GM18520 (cell line): ENCODE data around the gene FRYL.
"Not testable (repeated sequence)": the region's sequence is repeated elsewhere in the genome, so short reads cannot be mapped to it uniquely, and the experiment has no call there.

Source experiments
- ATAC-seq: cut with Tn5 transposase; IDR thresholded peaks from one replicate; pipeline ENCODE4 v1.9.1; 2021; ENCODE audit not compliant: unreplicated experiment

Gene FRYL

DNA sequence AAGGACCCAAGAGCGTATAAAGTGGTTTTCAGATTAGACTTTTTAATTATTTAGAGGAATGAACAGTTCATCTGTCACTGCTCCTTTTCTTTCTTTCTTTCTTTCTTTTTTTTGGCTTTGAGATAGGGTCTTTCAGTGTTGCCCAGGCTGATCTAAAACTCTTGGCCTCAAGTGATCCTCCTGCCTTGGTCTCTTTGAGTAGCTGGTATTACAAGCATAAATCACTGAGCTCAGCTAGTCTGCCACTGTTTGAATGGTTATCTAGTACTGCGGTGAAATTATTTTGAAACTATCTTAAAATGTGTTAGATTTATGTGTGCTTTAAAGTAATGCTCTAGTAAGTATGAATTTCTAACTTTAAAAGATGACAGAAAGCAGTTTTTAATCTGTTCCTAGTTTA is 6.5 kb upstream of the FRYL start:
- no peak for ATAC-seq

DNA sequence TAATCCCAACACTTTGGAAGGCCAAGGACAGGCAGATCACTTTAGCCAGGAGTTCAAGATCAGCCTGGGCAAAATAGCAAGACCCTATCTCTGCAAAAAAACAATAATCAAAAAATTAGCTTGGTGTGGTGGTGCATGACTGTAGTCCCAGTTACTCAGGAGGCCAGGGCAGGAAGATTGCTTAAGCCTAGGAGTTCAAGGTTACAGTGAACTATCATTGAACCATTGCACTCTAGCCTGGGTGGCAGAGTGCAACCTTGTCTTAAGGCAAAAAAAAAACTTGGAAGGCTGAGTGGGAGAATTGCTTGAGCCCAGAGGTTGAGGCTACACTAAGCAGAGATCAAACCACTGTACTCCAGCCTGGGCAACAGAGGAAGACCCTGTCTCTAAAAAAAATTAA is 5.2 kb upstream of the FRYL start:
- no peak for ATAC-seq

DNA sequence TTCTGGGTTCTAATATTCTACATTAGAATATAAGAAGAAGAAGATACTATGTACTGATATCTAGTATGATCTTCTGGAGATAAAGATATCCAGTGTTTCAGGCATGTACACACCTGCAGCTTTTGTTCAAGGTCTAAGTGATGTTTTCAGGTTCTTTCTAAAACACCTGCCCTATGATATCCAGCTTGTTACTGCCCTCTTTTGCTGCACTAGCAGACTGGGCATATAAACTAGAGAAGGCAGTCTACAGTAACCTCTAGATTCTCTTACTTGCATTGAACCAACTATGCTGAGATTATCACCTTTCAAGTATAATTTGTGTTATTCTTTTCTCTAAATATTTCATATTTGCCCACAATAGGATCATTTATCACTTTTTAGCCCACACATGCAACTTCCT is 1.9 kb upstream of the FRYL start:
- ATAC-seq, result no peak

DNA sequence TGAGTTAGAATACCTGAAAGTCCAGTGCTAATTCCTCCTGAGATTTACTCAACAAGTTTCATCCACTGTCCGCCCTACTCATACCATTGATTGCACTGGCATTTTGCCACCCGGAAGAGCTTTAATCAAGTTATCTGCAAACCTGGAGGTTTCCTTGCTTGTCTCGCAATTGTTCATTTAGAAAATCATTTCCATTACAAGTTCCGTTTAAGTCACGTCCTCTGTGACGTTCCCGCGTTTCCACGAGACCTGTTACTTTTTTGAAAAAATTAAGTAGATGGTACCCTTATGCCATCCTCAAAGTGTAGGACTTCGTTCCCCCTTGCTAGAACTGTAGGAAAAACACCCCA is 761 bp upstream of the FRYL start:
- ATAC-seq, result no peak

DNA sequence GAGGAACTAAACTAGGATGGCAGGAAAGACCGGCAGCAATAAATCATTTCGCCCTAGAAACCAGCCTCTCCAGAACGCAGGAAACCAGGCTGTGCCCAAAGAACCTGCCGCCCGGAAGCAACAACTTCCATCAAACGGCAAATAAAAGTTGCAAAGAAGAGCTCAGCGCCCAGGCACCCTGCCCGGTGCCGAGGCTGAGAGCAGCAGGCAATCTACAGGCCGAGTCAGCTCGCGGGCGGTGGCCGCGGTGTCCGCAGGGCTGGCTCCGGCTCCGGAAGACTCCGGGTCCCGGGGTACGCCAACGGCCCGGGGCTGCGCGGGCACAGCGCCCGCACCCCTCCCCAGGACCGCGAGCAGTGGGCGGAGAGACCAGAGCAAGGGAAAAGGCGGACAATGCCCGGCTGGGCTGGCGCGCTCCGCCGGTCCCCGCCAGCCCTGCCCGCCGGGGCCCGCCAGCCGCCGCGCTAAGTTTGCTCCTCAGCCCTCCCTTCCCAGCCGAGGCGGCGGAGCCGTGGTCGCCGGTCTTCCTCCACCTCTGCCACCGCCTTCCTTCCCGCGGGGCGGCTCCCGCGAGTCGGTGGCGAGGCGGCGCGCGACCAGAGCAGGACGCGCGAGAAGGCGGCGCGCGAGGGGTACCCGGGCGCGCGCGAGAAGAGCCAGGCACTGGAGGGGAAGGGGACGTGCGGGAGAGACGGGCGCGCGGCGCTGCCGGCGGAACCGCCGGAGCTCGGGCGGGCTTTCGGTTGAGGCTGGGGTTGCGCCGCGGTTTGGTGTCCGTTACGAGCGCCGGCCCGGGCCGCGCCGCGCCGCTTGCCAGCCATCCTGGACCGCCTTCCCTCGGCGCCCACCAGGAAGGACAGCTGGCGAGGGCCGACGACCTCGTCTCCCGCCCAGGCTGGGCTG is 733 bp downstream of the FRYL start:
- peak; percentile 29 for ATAC-seq

DNA sequence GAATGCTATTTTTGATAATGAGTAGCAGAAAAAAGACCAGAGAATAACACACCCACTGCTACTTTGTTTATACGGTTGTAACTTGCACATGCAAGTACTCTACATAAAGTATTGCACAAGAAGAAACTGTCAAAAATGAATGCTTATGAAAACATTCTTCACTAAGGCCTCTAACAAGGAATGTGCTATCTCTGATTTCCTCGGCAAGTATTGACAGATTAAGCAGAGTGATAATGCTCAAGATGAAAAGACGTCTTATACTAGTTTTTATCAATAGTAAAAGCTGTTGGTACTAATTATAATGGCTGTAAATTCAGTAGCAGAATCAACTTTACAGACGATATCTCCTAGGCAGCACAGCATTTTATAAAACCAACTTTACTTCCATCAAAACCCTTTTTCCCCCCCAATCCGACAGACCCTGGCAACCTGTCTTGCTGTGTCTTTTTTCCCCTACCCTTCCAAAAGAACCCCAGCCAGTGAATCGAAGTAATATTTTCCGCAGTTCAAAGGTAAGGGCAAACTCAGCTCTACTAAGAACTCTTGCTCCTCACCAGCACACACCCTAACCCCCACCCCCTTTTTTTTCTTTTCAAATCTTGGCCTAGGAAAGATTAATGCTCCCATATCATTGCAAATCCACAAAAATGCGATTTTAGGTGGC is 1.5 kb downstream of the FRYL start:
- no peak for ATAC-seq

DNA sequence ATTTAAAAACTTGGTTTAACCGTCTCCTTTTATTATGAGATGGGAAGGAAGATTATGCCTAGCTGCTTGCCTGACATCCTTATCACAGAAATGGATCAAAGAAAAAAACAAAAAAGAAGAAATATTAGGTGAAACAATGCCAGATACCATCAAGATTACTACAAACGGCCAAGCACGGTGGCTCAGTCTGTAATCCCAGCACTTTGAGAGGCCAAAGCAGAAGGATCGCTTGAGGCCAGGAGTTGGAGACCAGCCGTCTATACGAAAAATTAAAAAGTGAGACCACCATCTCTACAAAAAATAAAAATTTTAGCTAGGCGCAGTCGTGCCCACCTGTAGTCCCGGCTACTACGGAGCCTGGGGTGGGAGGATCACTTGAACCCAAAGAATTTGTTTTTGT is 2.3 kb downstream of the FRYL start:
- no peak for ATAC-seq

DNA sequence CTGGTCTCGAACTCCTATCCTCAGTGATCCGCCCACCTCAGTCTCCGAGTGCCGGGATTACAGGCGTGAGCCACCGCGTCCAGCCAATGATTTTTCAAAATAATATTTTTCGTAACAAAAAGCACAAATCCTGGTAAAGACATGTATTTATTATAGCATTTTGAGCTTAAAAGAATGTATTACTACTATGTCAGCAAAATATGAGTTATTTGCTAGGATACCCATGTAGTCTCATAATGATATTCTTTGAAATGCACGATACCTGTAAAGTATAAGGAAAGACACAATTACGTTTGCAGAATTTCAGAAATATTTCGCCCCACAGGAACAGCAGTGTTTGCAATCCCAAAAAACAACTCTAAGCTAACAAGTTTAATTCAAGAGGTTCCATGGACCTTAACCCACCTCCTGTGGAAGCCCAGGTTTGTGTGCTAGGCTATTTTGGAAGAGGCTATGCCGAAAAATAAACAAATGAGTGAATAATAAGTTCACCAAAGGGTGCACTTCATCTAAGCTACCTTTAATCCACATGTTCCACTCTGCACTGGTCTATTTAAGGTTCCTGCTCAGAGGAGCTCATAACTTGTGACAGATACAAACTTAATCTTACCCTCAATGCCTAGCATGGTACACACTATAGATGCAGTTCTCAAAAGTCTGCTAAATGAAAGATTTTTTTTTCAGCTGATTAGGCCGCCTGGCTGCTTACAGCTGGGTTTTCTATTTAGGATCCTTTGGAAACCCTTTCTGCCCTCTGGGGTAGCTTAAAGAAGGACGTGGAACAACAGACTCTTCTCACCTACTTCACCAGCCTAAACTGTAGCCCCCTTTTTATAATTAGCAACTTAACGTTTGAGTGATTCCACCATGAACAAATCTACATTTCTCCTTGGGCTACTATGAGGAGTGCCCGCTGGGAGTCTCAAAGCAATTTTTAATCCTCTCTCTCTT is 5.0 kb downstream of the FRYL start:
- ATAC-seq, result no peak

DNA sequence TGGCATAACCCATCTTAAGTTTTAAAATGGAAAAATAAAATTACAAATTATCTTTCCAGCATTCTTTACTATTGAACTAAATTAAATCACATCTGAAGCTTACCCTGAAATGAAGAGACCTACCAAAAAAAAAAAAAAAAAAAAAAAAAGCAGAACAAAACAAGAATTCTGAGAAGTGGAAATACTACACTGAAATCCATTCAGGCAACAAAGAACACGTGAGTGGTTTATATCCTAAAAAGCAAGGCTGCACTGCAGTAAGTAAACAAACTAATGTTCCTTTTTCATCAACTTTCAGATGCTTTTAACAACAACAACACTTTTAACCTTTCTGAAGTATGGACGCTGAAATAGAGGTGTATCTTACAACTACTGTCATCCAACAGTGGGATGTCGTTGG is 7.5 kb downstream of the FRYL start:
- ATAC-seq, result no peak

DNA sequence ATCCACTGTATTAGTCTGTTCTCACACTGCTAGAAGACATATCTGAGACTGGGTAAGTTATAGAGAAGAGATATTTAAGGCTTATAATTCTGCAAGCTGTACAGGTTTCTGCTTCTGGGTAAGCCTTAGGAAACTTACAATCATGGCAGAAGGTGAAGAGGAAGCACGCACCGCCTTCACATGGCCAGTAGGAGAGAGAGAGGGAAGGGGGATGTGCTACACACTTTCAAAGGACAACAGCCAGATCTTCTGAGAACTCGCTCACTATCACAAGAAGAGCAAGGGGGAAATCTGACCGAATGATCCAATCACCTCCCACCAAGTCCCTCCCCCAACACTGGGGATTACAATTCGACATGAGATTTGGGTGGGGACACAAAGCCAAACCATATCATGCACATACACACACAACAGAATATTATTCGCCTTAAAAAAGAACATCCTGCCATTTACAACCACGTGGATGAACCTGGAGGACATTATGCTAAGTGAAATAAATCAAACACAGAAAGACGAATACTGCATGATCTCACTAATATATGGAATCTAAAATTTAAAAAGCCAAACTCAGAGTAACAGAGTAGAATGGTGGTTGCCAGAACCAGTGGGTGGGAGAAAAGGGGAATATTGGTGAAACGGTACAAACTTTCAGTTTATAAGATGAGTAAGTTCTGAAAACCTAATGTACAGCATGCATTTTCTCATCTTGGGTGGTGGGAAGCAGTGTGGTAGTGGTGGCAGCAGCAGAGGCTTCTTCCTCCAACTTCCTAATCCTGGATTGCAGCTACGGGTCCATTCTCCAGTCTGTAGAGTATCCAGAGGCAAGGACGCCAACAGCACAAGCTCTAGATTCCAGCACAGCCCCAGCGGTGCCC is 12.8 kb downstream of the FRYL start:
- no peak for ATAC-seq

DNA sequence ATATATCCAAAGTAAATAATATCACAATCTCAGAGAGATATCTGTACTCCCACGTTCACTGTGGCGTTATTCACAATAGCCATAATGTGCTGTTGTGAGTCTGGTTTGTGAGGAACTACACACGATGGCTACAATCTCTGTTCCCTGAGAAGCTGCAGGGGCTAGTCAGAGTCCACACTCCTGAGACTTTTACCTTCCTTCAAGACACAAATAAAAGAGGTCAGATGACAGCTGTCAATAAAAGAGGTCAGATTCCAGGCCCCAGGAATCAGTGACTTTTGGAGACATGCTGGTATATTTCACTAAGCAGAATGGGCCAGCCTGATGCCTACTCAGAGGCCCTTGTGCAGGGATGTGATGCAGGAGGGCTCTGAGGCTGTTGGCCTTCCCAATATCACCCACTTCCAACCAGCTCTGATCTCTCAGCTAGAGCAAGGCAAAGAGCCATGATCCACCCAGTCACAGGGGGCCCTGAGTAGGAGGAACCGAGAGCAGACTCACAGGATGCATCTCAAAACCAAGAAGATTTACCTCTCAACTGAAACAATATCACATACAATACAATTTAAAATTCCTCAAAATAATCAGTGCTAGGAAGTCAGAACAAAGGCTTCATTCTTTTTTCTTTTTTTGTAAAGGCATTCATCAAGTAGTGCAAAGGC is 13.8 kb downstream of the FRYL start:
- ATAC-seq, result no peak

DNA sequence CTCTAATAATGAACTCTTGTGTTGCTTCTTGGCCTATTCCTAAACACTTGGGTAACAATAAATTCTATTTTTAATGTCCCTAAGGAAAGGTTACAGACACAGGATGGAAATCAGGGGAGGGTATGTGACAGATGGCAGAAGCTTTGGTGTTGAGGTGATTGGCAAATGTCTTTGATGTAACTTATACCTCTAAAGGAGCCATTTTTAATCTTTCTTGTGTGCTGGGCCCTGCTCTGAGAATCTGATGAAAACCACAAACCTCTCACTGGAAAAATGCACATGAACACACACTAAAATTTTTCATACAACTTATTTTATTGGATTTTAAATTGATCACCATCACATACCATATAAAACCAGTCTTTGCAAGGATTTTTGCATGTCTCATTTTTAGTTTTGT is 17.7 kb downstream of the FRYL start:
- ATAC-seq, result no peak

DNA sequence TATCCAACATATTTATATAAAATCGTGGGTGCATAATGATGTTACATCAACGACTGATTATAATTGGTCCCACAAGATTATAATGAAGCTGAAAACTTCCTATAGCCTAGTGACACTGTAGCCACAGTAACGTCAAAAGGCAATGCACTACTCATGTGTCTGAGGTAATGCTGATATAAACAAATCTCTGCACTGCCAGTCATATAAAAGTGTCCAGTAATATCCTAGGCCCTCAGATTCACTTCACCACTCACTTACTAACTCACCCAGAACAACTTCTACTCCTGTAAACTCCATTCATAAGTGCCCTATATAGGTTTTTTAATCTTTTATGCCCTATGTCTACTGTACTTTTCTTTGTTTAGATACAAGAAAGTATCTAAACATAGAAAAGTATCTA is 18.8 kb downstream of the FRYL start:
- ATAC-seq, result no peak

DNA sequence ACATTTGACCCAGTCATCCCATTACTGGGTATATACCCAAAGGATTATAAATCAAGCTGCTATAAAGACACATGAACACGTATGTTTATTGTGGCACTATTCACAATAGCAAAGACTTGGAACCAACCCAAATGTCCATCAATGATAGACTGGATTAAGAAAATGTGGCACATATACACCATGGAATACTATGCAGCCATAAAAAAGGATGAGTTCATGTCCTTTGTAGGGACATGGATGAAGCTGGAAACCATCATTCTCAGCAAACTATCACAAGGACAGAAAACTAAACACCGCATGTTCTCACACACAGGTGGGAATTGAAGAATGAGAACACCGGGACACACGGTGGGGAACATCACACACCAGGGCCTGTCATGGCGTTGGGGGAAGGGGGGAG is 21.4 kb downstream of the FRYL start:
- not testable (repeated sequence) for ATAC-seq

DNA sequence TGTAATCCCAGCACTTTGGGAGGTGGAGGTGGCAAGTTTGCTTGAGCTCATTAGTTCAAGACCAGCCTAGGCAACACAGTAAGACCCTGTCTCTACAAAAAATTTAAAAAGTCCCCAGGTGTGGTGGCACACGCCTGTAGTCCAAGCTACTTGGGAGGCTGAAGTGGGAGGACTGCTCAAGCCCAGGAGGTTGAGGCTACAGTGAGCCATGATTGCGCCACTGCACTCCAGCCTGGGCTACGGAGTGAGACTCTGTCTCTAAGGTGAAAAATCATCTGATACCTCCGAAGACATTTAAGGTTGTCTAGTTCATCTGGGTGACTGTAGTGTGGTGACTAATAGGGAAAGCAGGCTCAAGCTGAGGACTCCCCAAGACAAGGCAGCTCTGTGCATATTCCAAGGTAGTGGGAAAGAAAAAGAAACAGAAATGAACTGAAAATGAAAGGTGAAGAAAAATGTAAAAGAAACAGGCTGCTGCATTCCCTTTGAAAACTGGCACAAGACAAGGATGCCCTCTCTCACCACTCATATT is 23.3 kb downstream of the FRYL start:
- ATAC-seq, result no peak

DNA sequence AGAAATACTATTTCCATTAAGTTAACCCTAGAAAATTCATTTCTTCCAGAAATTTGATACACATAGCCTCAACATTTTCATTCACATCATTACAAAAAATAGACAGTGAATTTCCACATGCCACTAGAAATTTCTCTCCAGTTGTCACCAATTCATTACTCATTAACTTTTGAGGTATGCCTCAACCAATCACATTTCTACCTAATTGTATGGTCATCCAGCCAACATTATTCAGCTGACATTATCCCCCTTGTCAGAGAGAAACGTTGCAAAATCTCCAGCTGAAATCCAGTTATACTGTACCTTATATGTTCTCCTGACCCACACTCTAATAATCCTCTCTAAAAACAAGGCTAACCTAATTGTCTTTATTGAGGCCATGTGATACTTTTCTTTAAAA is 24.8 kb downstream of the FRYL start:
- no peak for ATAC-seq

DNA sequence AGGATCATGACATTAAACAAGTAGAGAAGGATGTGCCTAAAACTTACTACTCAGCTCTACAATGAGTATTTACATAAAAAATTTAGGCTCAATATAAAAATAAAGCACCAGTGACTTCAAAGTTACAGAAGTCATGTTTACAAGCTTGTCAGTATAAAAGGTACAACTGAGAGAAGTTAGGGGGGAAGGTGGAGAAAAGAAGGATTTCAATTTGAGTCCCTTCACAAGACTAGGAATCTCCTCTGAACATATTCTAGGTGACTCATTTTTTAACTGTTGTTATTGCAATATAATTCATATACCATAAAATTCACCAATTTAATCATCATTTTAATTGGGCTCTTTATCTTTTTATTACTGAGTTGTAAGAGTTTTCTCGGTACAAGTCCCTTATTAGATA is 26.9 kb downstream of the FRYL start:
- ATAC-seq, result no peak

DNA sequence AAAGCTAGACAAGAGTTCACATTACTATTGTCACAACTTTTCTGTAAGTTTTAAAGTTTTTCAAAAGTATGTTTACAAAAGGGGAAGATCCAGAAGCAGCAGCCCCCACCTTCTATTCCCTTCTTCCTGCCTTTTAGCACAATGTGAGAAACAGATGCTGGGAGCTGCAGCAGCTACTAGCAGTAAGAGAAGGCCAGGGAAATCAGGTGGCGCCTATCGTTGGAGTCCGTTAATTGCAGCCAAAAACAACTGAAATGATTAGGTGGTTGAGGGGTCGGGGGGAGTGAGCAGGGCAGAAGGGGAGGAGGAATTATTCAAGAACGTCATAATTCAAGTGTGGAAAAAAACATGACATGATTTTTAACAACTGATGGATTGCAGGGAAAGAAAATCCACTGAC is 27.4 kb downstream of the FRYL start:
- ATAC-seq, result no peak

DNA sequence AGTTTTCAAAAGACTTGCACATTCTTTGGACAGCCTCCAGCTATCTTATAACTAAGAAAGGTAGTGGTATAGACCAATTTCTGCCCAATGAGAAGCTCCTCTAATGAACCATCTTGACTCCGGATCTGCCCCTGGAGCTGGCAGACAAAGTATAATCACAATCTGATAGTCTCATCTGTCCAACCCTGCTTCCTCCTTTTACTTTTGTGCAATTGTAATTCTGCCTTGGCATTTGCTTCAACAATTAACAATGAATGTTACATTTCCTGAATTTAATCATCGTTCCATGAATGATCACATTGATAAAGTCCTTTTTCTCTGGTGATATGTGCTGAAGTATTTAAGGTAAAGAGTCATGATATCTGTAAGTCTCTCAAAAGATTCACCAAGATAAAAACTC is 27.8 kb downstream of the FRYL start:
- no peak for ATAC-seq
